SKM-1 treated with dmso at 0.1 percent for 144 hours (cell line): ENCODE measurements around the gene ERGIC1.
"Not testable (repeated sequence)": the region's sequence is repeated elsewhere in the genome, so short reads cannot be mapped to it uniquely, and the experiment has no call there.

Experiments used
- DNase-seq: peaks from one replicate; lab custom pipeline; 2025; ENCODE audit not compliant: unreplicated experiment; lab: John Stamatoyannopoulos, UW

The ERGIC1 gene

GRCh38 chr5:172833686-172834414 is at the start of gene ERGIC1:
Gene ERGIC1 (plus strand): TSS chr5:172834251. CDS start chr5:172834414, 163 bp downstream.
- DNase-seq = peak; percentile 65

GRCh38 chr5:172785429-172786088 is 48.5 kb upstream of the ERGIC1 start:
- no peak for DNase-seq

- no peak for DNase-seq
These were observed 47.2 kb upstream of the ERGIC1 start for GRCh38 chr5:172786736-172787462.

GRCh38 chr5:172787538-172787937 is 46.5 kb upstream of the ERGIC1 start:
- DNase-seq = not testable (repeated sequence)

- DNase-seq = no peak
These were observed 45.0 kb upstream of the ERGIC1 start for GRCh38 chr5:172788771-172789686.

- DNase-seq = no peak
These were observed 44.2 kb upstream of the ERGIC1 start for GRCh38 chr5:172789687-172790495.

- DNase-seq = no peak
These were observed 43.6 kb upstream of the ERGIC1 start for GRCh38 chr5:172790496-172790889.

- DNase-seq = no peak
These were observed 42.8 kb upstream of the ERGIC1 start for GRCh38 chr5:172791286-172791685.

- DNase-seq = no peak
These were observed 42.2 kb upstream of the ERGIC1 start for GRCh38 chr5:172791726-172792445.

- no peak for DNase-seq
These were observed 41.1 kb upstream of the ERGIC1 start for GRCh38 chr5:172792701-172793570.

- DNase-seq = peak; percentile 92
These were observed 40.2 kb upstream of the ERGIC1 start for GRCh38 chr5:172793577-172794488.

- DNase-seq = no peak
These were observed 38.6 kb upstream of the ERGIC1 start for GRCh38 chr5:172795318-172795977.

- no peak for DNase-seq
These were observed 37.7 kb upstream of the ERGIC1 start for GRCh38 chr5:172796306-172796705.

- DNase-seq = no peak
These were observed 36.3 kb upstream of the ERGIC1 start for GRCh38 chr5:172797771-172798191.

- DNase-seq = peak; percentile 89
These were observed 35.4 kb upstream of the ERGIC1 start for GRCh38 chr5:172798422-172799215.

GRCh38 chr5:172799416-172799815 is 34.6 kb upstream of the ERGIC1 start:
- no peak for DNase-seq
